SH-SY5Y (cell line): ENCODE data around the gene PARD3.

ENCODE experiments used
- GATA2 ChIP-seq: IDR thresholded peaks from 2 replicates; pipeline ENCODE4 v1.6.1; 2011; ENCODE audit warnings: mild to moderate bottlenecking, low read depth, low read length
- GATA3 ChIP-seq: IDR thresholded peaks from 2 replicates; pipeline ENCODE4 v1.6.1; 2011; ENCODE audit warnings: low read depth, mild to moderate bottlenecking, low read length, moderate library complexity

GRCh38 chr10:34143466-34143865, 671.6 kb downstream of the PARD3 start:
- TF ChIP-seq GATA2 (no peak), GATA3 (no peak)
